ENCODE data around the gene TSEN34. TPM values are rescaled to one million over a fixed set of nuclear protein-coding genes. Genes with fewer than 3 reads are reported as not detected.

The TSEN34 gene
- total RNA-seq, 4 donors from 2014 or later: 80.5 to 118 (median 107) TPM

GRCh38 chr19:54172471-54173358 is 18.4 kb upstream of the TSEN34 start, which contains the start of gene TMC4:
TMC4 (minus strand) TSS chr19:54173160; CDS start chr19:54173117, 43 bp downstream.
- intact Hi-C loops (cut with DNase I; ENCODE audit: low total_unique reads): no loop called here
- 14 to 20% methylated on average over 10 to 12 of the region's 13 CpGs for WGBS, 2 donors
- no peak for DNase-seq (ENCODE audit: low spot score in 2 of 2)
- no peak within 1 kb of the TSS for H3K4me3 ChIP-seq (ENCODE audit: low read depth, poor library complexity, severe bottlenecking)
- TF ChIP-seq, protein P1, sequence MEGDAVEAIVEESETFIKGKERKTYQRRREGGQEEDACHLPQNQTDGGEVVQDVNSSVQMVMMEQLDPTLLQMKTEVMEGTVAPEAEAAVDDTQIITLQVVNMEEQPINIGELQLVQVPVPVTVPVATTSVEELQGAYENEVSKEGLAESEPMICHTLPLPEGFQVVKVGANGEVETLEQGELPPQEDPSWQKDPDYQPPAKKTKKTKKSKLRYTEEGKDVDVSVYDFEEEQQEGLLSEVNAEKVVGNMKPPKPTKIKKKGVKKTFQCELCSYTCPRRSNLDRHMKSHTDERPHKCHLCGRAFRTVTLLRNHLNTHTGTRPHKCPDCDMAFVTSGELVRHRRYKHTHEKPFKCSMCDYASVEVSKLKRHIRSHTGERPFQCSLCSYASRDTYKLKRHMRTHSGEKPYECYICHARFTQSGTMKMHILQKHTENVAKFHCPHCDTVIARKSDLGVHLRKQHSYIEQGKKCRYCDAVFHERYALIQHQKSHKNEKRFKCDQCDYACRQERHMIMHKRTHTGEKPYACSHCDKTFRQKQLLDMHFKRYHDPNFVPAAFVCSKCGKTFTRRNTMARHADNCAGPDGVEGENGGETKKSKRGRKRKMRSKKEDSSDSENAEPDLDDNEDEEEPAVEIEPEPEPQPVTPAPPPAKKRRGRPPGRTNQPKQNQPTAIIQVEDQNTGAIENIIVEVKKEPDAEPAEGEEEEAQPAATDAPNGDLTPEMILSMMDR (IDR thresholded peaks at IDR 0.05): no peak
- TF ChIP-seq POLR2A (IDR thresholded peaks at IDR 0.05): no peak

DNA sequence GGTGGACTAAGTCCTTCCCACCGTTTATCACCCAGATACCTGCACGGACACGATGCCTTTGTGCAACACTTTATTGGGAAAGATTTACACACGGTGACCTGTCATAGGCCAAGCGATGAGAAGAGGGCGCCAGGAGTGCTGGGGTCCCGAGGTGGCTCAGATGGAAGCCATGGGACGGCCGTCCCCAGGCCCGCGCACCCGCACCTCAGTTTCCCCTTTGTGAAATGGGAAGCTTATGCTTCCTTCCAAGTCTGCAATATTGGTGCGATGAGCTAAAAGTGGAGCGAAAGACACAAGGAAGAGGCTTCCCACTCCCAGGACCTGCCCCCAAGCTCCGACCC is 17.8 kb upstream of the TSEN34 start:
- intact Hi-C loops (cut with DNase I; ENCODE audit: low total_unique reads): no loop called here
- DNase-seq (ENCODE audit: low spot score in 2 of 2): no peak
- no peak overlapping the region for H3K4me3 ChIP-seq (ENCODE audit: low read depth, poor library complexity, severe bottlenecking)
- 37 to 43% methylated on average over 15 of the region's 15 CpGs for WGBS, 2 donors
- TF ChIP-seq, protein P1 (IDR thresholded peaks at IDR 0.05): no peak

GRCh38 chr19:54173951-54174834 is 16.9 kb upstream of the TSEN34 start:
- intact Hi-C loops (cut with DNase I; ENCODE audit: low total_unique reads): no loop called here
- no peak for TF ChIP-seq POLR2A (IDR thresholded peaks at IDR 0.05)
- TF ChIP-seq, protein P1 (IDR thresholded peaks at IDR 0.05): no peak
- no peak for DNase-seq (ENCODE audit: low spot score in 2 of 2)
- 67 to 78% methylated on average over 17 to 23 of the region's 25 CpGs for WGBS, 2 donors
- no peak overlapping the region for H3K4me3 ChIP-seq (ENCODE audit: low read depth, poor library complexity, severe bottlenecking)

DNA sequence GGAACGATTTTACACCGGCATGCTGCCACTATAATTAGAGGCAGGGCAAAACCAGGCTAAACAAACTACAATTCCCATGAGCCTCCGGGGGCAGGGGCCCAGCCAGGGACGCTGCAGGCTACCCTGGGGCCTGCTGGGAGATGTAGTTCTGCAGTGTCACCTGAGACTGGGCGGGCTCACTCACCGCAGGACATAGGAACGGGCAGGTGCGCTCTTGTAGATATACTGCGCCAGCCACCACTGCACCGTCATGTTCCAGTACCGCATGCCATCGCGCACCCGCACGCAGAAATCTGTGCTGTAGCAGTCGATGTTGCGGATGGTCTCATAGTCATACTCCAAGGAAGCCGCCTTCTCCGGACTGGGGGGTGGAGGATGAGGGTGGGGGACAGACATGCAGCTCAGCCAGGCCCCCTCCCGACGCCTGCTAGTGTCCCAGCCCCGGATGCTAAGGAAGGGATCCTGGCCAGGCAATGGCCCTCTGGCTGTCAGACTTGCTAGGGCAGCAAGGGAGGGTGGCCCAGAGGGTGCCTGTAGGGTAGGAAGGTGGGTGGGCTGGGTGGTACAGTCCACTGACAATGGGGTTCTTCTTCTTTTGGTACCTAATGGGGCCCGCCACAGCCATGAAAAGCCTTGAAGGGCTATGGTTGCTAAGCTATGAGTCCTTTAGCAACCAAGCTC is 12.4 kb upstream of the TSEN34 start:
- 53 to 89% methylated on average over 18 to 23 of the region's 23 CpGs for WGBS, 2 donors
- H3K4me3 ChIP-seq (ENCODE audit: low read depth, poor library complexity, severe bottlenecking): no peak overlapping the region
- TF ChIP-seq POLR2A (IDR thresholded peaks at IDR 0.05): no peak
- TF ChIP-seq, protein P1 (IDR thresholded peaks at IDR 0.05): no peak
- intact Hi-C loops (cut with DNase I; ENCODE audit: low total_unique reads): no loop called here
- DNase-seq (ENCODE audit: low spot score in 2 of 2): no peak

DNA sequence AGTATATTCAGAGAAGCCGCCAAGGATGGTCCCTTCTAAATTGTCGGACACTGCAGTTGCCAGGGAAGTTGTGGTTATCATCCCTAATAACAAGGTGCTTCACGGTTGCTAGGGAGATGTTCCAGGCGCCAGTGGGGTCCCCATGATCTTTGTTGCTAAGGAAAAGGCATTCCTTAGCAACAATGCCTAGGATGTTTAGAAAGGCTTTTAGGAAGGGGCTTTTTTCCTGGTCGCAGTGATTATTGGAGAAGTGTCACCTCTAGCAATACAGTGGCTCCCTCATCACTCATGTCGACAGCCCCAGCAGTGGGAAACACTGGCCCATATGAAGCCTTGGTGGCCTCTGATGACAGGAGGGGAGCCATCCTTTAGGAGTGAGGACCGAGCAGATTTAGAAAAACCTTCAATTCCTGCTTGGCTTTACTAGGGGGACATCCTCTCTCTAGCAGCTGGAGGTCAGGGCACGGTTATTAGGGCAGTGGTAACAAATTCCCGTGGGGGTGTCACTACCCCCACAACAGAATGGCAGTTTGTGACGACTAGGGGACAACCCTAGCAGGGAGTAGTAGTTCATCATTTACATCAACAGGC is 11.8 kb upstream of the TSEN34 start:
- no peak overlapping the region for H3K4me3 ChIP-seq (ENCODE audit: low read depth, poor library complexity, severe bottlenecking)
- TF ChIP-seq, protein P1 (IDR thresholded peaks at IDR 0.05): no peak
- TF ChIP-seq POLR2A (IDR thresholded peaks at IDR 0.05): no peak
- WGBS, 2 donors: 80 to 84% methylated on average over 10 of the region's 10 CpGs
- no peak for DNase-seq (ENCODE audit: low spot score in 2 of 2)
- intact Hi-C loops (cut with DNase I; ENCODE audit: low total_unique reads): no loop called here

All from lower leg skin (tissue), 4 donors.